ENCODE data around the gene LSM5.

The LSM5 gene

GRCh38 chr7:32447218-32447617, 43.0 kb downstream of the LSM5 start:
- Histone ChIP-seq H3K4me1 (ENCODE audit: control insufficient read depth, insufficient read depth, low read length) (no peaks in the 10 kb centered on the region), H3K9me3 (ENCODE audit: control insufficient read depth, insufficient read depth, low read length) (peaks cover 2% of the 10 kb centered on the region), H3K4me3 (ENCODE audit: low read depth, low read length) (no peak overlapping the region), H3K27me3 (ENCODE audit: control insufficient read depth, insufficient read depth, low read length) (no peaks in the 10 kb centered on the region), H3K36me3 (ENCODE audit: control insufficient read depth, insufficient read depth, low read length) (no peaks in the 10 kb centered on the region), H3K9ac (ENCODE audit: low read depth, low read length) (no peak overlapping the region)

GRCh38 chr7:32436146-32436928, 53.8 kb downstream of the LSM5 start:
- H3K4me1 ChIP-seq (ENCODE audit: control insufficient read depth, insufficient read depth, low read length), result no peaks in the 10 kb centered on the region
- no peaks in the 10 kb centered on the region for H3K9me3 ChIP-seq (ENCODE audit: control insufficient read depth, insufficient read depth, low read length)
- peaks cover 5% of the 10 kb centered on the region for H3K27me3 ChIP-seq (ENCODE audit: control insufficient read depth, insufficient read depth, low read length)
- H3K4me3 ChIP-seq (ENCODE audit: low read depth, low read length), result no peak overlapping the region
- no peaks in the 10 kb centered on the region for H3K36me3 ChIP-seq (ENCODE audit: control insufficient read depth, insufficient read depth, low read length)
- no peak overlapping the region for H3K9ac ChIP-seq (ENCODE audit: low read depth, low read length)
